Urothelium cell line (cell line): ENCODE measurements around the gene JPH3.
"Not testable (repeated sequence)": the region's sequence is repeated elsewhere in the genome, so short reads cannot be mapped to it uniquely, and the experiment has no call there.

Experiments used
- DNase-seq: peaks from one replicate; pipeline ENCODE4 v3.0.0; 2011; ENCODE audit warnings: low spot score, mixed read lengths
- FAIRE-seq: peaks from 2 replicates; lab custom pipeline; 2011; peaks lifted over from hg19 to GRCh38; lab: Jason Lieb, UNC

JPH3 gene

GRCh38 chr16:87572959-87573358, 29.3 kb upstream of the JPH3 start:
- FAIRE-seq (no peak), DNase-seq (no peak)

DNA sequence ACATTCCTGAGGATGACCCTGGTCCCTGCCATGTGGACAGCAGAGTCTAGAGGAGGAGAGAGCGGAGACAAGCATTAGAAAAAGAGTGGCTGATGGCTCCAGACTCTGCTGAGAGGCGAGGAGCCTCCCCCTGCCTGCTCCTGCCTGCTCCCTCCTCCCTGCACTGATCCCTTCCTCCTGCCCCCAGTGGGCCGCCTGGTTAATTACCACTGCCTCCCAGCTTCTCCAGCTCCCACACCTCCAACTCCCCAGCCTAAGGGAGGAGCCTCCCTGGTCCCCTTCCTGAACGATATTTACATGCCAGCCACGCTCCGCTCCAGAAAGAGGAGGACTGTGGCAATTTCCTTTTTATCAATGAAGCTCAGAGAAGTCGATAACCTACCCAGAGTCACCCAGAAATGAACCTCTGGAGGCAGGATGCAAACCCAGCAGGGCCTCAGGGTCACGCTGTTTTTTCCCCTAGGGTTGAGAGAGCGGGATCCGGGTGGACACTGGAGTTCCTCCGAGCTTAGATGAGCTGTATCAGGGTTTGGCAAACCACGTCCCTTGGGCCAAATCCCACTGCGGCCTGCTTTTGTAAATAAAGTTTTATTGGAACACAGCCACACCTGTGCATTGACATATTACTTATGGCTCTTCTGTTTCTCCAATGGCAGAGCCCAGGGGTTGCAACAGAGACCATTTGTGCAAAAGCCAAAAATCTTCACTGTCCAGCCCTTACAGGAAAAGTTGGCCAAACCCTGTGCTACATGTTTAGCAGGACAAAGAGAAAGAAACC, 27.1 kb upstream of the JPH3 start:
- peak; percentile 57 for DNase-seq
- no peak for FAIRE-seq

DNA sequence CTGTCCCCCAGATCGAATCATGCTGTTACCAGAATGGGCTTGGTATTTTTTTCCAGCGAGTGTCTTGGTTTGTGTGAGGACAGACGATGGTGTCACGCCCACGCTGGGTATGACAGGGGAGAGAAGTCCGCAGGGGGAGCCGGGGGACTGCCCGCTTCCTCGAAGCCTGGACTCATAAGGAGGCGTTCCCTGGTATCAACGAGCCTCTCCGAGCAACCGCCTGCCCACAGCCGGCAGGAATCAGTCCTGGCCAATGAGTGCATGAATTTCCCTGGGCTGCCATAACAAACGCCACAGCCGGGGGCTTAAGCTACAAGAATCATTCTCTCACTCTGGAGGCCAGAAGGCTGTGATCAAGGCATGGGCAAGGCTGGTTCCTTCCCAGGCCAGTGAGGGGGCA, 26.1 kb upstream of the JPH3 start:
- DNase-seq = no peak

GRCh38 chr16:87578142-87578930, 24.0 kb upstream of the JPH3 start:
- not testable (repeated sequence) for FAIRE-seq, DNase-seq

More for the DNA sequence above, 26.1 kb upstream of the JPH3 start:
- no peak for FAIRE-seq

- DNase-seq (no peak), FAIRE-seq (no peak)
These were observed 22.6 kb upstream of the JPH3 start for GRCh38 chr16:87579691-87580090.

DNA sequence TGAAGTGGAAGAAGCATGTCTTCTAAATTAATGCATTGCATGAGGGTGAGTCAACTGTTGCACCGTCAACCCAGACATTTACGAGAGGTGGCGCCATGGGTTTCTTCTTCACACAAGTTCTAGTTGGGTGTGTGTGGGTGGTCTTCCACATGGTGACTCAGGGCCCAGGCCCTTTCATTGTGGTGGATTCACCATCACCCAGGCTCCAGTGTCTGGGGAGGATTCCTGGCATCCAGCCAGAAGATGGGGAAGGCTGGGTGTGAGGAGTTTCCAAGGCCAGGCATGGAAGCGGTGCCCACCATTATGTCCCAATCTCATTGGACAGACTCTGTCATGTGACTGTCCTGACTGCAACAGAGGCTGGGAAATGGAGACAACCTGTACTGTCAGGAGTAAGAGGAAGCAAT, 21.4 kb upstream of the JPH3 start:
- FAIRE-seq = peak; percentile 67
- DNase-seq = peak; percentile 95

DNA sequence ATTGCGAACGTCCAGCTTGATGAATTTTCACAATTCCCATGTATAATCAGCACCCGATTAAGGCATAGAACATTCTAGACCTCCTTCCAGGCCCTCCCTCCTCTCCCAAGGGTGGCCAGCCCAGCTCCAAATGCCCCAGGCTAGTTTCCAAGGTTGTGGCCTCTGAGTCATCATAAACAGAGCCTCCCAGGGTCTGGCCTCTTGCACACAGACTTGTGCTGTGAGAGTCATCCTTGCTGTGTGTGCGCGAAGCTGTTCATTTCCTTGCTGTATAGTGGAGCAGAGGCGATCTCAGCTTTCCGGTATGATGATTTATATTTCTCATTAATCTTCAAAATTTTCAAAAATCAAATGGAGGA, 20.5 kb upstream of the JPH3 start:
- peak; percentile 95 for DNase-seq
- FAIRE-seq = no peak

GRCh38 chr16:87582216-87582965, 19.9 kb upstream of the JPH3 start:
- FAIRE-seq (peak; percentile 37), DNase-seq (peak; percentile 63)

GRCh38 chr16:87582966-87583325, 19.4 kb upstream of the JPH3 start:
- FAIRE-seq (peak; percentile 5), DNase-seq (peak; percentile 30)

GRCh38 chr16:87583453-87584131, 18.7 kb upstream of the JPH3 start:
- DNase-seq = no peak
- peak; percentile 35 for FAIRE-seq

GRCh38 chr16:87584271-87584670, 18.0 kb upstream of the JPH3 start:
- no peak for FAIRE-seq
- no peak for DNase-seq

- FAIRE-seq = no peak
- DNase-seq = no peak
These were observed 17.3 kb upstream of the JPH3 start for GRCh38 chr16:87584975-87585374.

DNA sequence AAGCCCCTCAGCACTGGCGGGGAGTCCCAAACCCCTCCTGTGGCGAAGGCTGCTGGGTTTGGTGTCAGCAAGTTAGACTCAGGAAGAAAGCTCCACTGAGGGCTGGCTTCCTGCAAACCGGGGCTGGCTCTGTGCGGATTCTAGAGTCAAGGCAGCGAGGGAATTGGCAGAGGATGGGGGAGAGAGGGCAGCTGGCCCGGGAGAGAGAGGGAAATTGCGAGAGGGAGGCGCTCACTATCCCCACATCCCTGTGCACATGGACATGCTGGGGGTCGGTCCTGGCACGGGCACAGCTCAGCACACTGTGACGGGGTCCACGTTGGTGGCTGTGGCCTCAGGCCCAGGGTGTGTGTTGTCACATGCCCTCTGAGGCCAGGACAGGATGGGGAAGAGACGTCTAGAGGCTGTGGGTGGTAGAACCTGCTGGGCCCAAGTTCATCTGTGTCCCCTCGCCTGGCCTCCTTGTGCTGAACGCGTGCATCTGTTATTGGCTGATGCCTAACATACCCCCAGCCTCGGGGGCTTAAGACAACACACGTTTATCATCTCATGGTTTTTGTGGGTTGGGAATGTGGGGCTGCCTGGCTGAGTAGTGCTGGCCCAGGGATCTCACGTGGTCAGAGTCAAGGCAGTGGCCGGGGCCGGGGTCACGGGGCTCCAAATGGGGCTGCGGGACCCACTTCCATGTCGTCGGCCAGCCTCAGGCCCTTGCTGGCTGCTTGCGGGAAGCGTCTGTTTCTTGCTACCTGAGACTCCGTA, 16.7 kb upstream of the JPH3 start:
- DNase-seq = no peak
- peak; percentile 9 for FAIRE-seq

GRCh38 chr16:87586201-87586782, 16.0 kb upstream of the JPH3 start:
- FAIRE-seq = no peak
- no peak for DNase-seq

DNA sequence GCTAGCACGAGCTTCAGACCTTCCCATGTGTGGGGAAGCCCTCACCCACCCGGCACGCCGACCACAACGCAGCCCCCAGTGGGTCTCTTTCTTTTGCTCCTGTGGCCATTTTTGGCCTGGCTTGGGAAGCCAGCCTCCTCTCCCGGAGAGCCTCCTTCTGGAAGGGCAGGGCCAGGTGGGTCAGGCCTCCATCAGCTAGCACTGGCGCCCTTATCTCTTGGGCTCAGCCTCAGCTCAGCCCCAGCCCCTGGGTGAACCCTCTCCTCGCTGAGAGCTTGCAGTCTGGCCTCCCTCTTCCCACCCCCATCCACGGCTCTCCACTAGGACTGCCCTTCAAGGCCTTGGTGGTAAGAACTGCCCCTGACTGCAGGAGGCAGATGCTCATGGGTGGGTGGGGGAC, 14.7 kb upstream of the JPH3 start:
- DNase-seq = no peak
- no peak for FAIRE-seq

- DNase-seq = no peak
These were observed 10.1 kb upstream of the JPH3 start for GRCh38 chr16:87592018-87592712.

GRCh38 chr16:87593710-87594258, 8.5 kb upstream of the JPH3 start:
- DNase-seq (no peak), FAIRE-seq (no peak)

More at GRCh38 chr16:87592018-87592712, 10.1 kb upstream of the JPH3 start:
- no peak for FAIRE-seq

DNA sequence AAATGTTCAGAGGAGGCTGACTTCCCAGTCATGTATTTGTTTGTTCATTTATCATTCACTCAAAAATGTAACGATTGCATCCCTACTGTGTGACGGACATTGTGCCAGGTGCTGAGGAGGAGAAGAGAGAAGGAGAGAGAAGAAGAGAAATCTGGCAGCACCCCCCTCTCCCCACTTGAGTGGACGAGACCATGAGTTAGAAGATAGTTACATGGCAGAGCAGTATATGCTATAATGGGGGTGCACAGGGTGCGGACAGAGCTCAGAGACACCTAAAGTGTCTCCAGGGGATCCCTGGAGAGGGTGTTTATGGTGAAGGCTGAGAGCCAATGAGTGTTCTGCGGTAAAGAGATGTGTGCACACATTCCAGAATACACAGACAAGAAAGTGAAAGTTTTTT, 6.6 kb upstream of the JPH3 start:
- DNase-seq = no peak
- FAIRE-seq = no peak

GRCh38 chr16:87597324-87597830, 4.9 kb upstream of the JPH3 start:
- peak; percentile 100 for FAIRE-seq

More at GRCh38 chr16:87597324-87597830, 4.9 kb upstream of the JPH3 start:
- DNase-seq = no peak
